NCI-H526 (cell line): ENCODE measurements around the gene FOXI2.

ENCODE experiments used
- DNase-seq, 2 experiments: peaks; one replicate each; lab custom pipeline; 2025; lab: John Stamatoyannopoulos, UW

FOXI2 gene

GRCh38 chr10:127743205-127743604 lies 6.2 kb downstream of the FOXI2 start:
- DNase-seq, result no peak

DNA sequence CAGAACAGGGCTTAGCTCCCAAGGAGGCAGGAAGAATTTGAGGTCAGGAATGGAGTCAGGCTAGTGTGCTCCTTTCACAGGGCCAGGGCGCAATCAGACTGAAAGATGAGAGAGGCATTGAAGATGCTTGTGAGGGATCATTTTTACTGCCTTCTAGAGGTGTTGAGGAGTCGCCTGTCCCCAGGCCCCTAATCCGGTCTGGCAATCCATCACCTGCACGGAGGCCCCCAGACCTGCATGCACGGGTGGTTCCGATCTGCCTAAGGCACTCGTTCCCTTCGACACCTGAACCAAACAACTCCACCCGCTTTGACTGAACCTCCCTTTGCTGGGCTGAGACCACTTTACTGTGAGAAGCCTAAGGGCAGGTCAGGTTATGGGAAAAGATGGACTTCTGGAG lies 8.0 kb downstream of the FOXI2 start:
- DNase-seq, result no peak

DNA sequence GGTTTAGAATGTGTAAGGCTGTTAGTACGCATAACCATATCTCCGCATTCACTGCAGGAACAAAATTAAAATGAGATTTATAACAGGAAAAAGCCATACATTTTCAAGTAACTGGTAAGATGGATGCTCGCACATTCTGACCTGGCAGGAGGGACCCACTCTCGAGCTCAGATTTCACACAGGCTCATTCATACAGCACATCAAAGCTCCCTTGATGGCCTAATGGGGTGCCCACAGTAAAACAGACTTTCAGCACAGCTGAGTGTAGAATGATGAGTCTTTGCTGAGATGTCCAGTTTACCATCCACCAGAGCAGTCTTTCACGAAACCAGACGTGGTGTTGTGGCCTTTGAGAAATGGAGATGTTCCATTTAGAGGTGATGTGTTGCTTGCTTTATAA lies 8.9 kb downstream of the FOXI2 start:
- no peak for DNase-seq

DNA sequence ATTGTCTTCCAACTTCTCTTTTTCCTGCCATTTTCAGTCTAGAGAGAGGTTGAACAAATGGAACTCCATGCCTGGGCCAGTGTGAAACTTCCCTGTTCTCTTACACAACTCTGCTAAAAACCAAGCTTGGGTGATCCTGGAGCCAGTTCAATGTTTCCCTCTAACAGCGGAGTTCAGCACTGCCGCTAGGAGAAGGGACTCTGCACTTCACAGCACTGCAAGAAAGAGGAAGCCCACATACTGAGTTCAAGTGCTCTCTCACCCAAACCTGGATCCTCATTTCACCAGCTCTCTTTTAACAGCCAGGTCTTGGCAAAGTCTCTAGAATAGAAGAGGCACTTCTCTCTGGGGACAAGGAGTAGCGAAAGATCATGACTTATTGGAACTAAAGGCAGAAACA lies 18.8 kb downstream of the FOXI2 start:
- DNase-seq, result no peak

- DNase-seq, result no peak
Observed at GRCh38 chr10:127756264-127756663, 19.3 kb downstream of the FOXI2 start.

DNA sequence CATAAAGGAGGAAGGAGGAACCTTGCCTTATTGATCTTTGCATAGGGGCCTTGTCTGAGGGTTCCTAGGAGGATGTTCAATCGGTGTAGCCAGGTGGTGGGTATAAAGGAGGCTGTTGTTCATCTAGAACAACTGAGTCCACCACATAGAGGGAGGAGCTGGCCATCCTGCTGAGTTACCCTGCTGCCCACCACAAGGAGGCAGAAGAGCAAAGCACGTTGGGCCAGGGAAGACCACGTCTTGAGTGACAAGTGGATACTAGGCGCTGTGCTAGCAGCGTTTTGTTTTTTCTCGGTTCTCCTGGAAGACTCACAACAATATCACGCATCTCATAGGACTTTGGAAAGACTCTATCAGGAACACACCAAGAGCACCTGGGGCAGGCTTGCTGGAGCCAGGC lies 20.0 kb downstream of the FOXI2 start:
- DNase-seq, result no peak

DNA sequence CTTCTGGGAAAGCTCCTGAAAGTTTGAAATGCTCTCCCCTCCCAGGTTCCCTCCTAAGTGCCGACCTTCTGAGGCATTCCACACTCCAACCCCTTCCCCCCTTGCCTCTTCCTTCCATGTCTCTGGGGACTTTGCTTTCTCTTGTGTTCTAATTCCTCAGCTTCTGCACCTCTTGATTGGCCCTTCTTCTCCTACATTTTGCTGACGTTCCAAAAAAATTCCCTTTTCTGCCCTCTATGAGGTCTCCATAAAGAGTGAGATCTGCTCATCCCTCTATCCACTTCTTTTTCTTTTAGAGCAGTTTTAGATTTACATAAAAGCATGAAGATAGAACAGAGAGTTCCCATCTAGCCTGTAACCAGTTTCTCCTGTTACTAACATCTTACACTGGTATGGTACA lies 22.3 kb downstream of the FOXI2 start:
- no peak for DNase-seq

DNA sequence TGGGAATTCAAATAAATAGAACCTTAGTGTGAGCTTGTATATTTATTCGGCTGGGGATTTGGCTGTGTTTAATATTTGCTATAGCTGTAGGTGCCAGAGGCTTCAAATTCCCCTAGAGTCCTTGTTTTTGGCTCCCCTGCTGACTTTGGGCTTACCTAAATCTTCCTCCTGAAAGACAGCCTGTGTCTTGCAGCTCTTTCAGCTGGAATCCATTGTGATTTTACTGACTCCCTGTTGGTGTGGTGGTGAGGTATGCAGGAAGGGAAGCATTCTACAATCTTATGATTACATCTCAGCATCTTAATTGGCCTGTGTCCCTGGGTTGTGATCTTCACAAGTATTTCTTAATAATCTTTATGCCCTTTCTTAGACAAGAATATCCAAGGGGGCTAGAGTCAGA lies 25.9 kb downstream of the FOXI2 start:
- DNase-seq, result no peak

DNA sequence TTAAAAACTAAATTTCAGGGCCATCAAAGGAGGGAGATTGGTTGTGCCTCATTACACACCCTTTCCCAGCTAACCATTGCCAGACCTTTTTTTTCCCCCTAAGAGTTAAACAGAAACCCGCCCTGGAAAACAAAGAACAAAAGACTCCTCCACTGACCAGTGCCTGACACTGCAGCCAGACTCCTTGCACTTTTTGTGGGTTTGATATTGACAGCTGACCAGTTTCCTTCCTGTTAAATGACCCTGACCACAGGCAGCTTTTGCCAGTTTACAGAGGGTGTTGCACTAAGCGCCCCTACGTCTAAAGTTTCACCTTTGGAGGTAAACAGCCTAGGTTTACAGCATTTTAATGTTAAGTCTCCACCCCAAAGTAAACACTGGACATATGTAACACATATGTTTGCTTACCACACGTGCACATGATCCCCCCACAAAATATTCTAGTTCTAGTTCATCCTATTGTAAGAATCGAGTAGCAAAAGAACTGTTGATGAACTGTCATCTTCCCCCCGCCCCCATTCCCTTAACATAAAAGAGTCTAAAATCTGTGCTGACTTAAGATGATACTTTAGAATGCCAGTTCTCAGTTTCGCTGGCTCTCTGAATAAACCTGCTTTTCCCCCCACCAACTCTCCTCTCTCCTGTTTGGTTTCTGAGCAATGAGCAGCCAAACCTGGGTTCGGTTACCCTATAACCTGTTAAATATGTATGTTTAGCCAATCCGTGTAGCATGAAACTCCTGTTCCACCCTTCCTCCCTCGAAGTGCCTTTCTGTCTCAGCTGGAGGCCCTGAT lies 38.0 kb downstream of the FOXI2 start:
- no peak for DNase-seq

GRCh38 chr10:127776816-127777215 lies 39.8 kb downstream of the FOXI2 start:
- no peak for DNase-seq

DNA sequence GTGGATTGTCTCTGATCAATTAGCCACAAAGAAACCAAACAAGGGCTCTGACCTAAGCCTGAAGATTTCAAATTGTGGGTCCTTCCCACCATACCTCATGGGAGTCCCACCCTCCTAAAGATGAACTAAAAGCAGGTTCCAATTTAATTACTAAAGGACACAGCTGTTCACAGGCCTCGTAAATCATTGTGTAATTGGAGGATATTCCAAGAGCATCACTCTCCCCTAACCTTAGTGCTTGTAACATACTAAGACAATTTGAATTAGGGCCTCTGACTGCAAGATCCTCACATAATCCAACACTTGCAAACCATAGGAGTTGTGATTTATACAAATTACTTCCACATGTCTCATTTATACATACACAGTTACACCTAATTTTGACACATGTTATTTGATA lies 44.4 kb downstream of the FOXI2 start:
- DNase-seq, result no peak

- DNase-seq, result no peak
Observed at GRCh38 chr10:127787873-127788272, 50.9 kb downstream of the FOXI2 start.

DNA sequence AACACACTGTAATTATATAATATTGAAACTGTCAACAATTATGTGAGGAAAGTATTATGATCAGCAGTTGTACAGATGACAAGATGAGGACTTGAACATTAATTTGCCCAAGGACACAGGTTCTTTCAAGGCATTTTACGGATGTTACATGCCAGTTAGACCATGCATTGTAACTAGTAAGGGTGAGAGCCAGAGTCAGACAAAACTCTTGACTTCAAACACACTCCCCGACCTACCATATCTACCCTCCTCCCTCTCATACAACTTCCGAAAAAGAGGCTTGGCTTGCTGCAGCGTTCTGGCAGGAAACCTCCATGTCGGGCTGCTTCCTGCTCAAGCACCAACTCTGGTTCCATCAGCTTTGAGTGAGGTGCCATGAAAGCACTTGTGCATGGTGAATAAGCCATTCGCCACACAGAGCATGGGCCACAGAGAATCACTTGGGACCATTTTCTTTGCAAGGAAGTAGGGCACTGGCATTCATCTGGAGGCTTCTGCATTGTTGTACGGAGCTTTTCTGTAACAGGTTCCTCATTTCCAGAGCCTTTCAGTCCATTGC lies 53.2 kb downstream of the FOXI2 start:
- DNase-seq, result no peak
